ENCODE results near the gene SLC1A1.

Gene SLC1A1

DNA sequence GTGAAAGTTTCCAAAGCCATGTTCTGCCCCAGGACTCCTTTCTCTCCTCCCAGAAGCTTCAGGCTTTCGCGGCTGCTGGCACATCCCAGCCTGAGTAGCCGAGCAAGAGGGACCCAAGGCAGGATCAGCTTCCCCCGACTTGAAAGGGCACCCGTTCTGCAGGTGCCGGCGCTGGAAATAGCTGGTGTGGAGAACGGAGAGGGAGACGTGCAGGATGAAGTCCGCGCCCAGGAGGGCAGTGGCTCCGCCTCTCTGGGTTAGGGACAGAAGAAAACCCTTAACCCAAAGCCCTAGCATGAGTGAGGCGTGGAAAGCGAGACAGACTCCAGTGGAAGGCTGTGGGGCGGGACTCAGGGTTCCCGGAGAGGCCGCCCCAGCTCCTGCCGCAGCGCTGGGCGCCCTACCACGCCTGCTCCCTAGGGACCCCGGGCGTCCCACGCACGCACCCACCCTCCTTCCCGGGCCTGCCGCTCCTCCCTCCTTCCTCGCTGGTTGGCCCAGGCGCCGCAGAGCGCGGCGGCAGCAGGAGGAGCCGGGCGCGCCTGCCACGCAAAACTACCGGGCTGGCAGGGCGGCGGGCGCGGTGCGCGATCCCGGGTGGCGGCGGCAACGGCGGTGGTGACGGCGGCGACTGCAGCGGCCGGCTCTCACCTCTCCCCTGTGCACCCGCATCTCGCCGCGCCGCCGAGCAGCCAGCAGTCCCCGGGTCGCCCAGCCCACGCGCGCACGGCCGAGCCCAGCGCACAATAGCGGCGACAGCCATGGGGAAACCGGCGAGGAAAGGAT, at the start of gene SLC1A1:
TSS of gene SLC1A1 (plus strand) at position 550 of the 786 bp plus-strand sequence. CDS start at position 762, 212 bp downstream.
- DNase-seq = peak; percentile 20 to 70

GRCh38 chr9:4442806-4443205, 47.5 kb upstream of the SLC1A1 start:
- DNase-seq = no peak

GRCh38 chr9:4443439-4443838, 46.8 kb upstream of the SLC1A1 start:
- DNase-seq = no peak

DNA sequence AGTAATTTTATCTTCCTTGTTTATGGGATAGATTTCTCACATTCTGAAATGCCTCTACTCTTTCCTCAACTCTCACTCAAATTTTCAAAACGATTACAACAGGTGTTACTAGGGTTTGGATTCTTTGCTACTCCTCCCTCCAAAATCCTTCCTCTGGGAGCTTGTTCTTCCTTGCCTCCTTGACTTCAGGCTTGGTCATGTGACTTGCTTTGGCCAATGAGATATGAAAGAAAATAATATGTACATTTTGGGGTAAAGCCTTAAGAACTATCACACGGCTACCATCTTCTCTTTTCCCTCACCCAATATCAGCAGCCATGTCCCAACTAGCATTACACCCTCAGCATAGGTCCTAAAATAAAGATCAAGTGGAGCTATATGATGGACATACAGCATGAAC, 28.8 kb upstream of the SLC1A1 start:
- no peak for DNase-seq

- no peak for DNase-seq
These were observed 26.4 kb upstream of the SLC1A1 start for GRCh38 chr9:4463824-4464223.

DNA sequence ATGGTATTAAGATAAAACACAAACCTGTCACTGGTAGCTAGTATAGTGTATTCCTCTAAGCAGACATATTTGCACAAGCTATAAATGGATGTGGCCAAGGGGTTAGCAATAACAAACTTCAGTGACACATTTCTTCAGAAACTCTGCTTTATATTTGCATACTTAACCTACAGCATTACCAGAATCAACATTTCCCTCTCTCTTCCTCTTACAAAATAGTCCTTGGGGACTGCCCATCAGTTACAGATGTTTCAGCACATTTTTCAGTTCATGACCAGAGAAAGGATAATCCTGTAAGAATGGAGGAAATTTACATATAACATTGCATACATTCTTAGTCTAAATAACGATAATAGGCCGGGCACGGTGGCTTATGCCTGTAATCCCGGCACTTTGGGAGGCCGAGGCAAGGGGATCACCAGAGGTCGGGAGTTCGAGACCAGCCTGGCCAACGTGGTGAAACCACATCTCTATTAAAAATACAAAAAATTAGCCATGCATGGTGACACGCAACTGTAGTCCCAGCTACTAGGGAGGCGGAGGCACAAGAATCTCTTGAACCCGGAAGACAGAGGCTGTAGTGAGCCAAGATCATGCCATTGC, 25.3 kb upstream of the SLC1A1 start:
- DNase-seq = no peak

GRCh38 chr9:4465910-4466309, 24.4 kb upstream of the SLC1A1 start:
- no peak for DNase-seq

- DNase-seq = no peak
These were observed 15.0 kb upstream of the SLC1A1 start for GRCh38 chr9:4475301-4475700.

- no peak for DNase-seq
These were observed 4.1 kb upstream of the SLC1A1 start for GRCh38 chr9:4486176-4486575.

DNA sequence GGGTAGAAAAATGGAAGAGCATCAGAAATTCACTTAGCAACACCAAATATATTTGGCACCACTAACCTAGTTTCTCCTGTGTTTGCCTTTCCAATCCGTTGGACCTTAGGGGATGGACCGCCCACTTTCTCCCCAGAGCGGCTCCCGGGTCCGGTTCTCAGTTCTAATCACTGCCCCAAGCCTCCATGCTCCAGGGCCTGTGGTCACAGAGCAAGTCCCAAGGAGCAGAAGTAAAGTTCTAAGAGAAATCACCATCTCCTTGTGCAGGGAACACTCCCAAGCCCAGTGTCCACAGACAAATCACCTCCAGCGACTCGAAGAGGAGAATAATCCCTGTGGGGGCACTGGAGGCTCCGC, 728 bp upstream of the SLC1A1 start:
- no peak for DNase-seq

GRCh38 chr9:4490705-4491625, 697 bp downstream of the SLC1A1 start:
- peak in 1 of 2 experiments; percentile 33 for DNase-seq

- peak in 1 of 2 experiments; percentile 15 for DNase-seq
These were observed 1.3 kb downstream of the SLC1A1 start for GRCh38 chr9:4491626-4491975.

- DNase-seq = no peak
These were observed 4.1 kb downstream of the SLC1A1 start for GRCh38 chr9:4494332-4494731.

DNA sequence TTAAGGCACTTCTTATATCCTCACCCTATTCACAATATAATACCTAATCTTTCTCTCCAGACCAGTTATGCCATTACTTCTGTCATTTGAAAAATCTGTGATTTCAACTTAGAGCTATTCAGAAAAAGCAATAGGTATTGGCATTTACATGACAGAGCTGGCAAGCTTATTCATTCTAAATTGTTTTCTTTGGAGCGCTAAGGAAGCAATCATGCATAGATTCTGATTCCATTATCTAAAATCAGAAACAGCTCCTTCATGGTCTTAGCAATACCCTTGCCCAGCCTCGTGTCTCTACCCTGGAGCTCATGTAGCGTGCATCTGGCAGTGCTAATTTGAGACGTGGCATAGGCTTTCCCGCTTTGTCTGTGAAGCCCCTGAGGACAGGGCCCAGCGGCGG, 4.5 kb downstream of the SLC1A1 start:
- no peak for DNase-seq

DNA sequence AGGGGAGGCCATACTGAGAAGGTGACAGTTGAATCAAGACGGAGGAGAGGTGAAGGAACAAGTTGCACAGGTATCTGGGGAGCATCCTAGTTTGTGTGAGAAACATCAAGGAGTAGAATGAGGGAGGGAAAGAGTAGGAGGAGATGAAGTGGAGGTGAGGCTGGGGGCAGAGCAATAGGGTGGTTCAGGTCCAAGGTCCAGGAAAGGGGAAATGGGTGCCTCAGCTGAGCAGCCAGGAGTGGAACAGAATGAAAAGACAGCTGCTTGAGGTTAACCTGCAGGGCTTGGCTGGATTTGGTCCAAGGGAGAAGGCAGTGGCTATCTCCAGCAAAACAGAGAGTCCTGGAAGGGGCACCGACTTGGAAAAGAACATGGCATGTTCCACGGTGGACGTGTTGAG, 5.3 kb downstream of the SLC1A1 start:
- DNase-seq = no peak

- DNase-seq = no peak
These were observed 6.2 kb downstream of the SLC1A1 start for GRCh38 chr9:4496497-4496896.

GRCh38 chr9:4497395-4497794, 7.1 kb downstream of the SLC1A1 start:
- DNase-seq = no peak

DNA sequence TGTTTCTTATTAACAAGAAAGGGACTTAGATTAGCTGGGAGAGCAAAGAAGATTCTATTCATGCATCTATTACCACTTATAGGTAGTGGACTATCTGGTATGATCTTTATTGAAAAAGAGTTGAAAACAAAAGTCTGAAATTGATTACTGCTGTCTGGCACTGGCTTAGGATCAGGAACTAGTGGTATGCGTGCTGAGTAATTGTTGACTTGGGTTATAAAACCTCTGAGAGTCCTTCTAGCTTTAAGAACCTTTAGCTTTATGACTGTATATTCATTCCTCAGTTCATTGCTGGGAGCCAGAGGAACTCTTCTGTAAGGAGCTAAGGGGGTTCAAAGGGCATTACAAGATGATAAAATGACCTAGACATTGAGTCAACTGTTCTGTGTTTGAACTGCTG, 7.6 kb downstream of the SLC1A1 start:
- no peak for DNase-seq

GRCh38 chr9:4499917-4500316, 9.6 kb downstream of the SLC1A1 start:
- DNase-seq = peak; percentile 59 to 81

GRCh38 chr9:4501147-4501507, 10.9 kb downstream of the SLC1A1 start:
- DNase-seq = no peak

GRCh38 chr9:4502444-4502843, 12.2 kb downstream of the SLC1A1 start:
- DNase-seq = no peak

DNA sequence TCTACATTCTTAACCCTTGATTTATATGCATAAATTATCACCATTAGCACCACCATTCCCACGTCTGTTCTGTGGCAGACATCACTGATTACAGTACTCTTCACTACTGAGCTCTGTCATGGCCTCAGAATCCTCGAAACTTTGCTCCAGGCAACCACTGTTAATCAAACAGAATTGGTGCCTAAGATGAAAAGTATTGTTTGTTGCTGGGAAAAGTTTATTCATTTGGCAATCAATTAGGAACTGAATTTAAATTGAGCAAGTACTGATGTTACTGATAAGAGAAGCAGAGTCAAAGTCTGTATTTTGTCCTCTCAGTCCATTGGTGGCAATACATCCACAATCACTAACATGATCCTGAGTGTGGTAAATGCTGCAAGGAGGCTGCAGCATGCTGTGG, 12.8 kb downstream of the SLC1A1 start:
- DNase-seq = no peak

DNA sequence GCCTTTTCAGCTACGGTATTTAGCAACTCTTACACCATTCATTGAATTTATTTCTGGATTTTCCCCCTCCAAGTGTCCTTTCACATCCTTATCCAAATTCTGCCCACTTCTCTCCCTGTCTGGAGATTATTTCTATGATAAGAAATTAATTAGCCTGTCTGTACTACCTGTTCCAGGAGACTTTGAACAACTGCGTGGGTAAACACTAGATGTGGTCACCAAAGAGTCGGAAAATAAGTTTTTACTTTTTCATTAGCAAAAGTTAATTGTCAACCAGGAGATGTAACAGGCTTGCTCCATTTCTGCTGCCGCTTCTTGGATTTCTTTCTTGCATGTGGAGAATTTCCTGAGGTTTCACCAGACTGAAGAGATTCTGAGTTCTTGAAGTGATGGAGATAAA, 14.0 kb downstream of the SLC1A1 start:
- no peak for DNase-seq

DNA sequence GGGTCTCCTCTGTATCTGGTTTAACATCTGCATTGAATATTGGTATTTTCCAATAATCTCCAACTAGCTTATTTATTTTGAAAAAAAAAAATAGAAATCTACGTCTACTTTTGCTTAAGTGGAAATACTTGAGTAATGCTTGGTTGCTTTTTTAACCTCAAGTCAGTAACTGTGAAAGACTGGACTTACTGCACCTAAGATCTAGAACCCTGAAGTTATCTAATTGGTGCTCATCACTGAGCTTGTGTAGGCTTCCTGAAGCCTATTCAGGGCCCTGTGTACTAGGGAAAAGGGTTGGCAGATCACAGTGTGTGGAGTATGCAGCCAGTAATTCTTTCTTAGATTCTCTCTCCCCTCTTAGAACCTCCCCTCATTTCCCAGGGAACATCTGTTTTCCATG, 16.2 kb downstream of the SLC1A1 start:
- no peak for DNase-seq
